GM06990 (cell line): ENCODE results near the gene ZNF415.

Experiments used
- DNase-seq: peaks from one replicate; pipeline ENCODE4 v3.0.0-alpha.2; 2011; ENCODE audit not compliant: insufficient read length; ENCODE audit errors: extremely low read depth
- H3K27me3 ChIP-seq: replicated peaks from 2 replicates; pipeline ENCODE4 v1.6.0; 2011; ENCODE audit warnings: low read length; ENCODE audit not compliant: control insufficient read depth, insufficient read depth
- H3K36me3 ChIP-seq: 2 replicates; pipeline ENCODE4 v1.5.1; 2011; ENCODE audit warnings: low read length; ENCODE audit not compliant: control insufficient read depth, insufficient read depth
- H3K4me3 ChIP-seq: replicated peaks from 2 replicates; pipeline ENCODE4 v1.5.1; 2011; ENCODE audit warnings: low read depth, mild to moderate bottlenecking, control low read depth, low read length
- TF ChIP-seq, protein P1 (sequence below): IDR thresholded peaks from 2 replicates; pipeline ENCODE4 v1.5.1; 2011; ENCODE audit warnings: low read length, control low read depth, mild to moderate bottlenecking, inconsistent platforms; ENCODE audit not compliant: insufficient read depth, poor library complexity, severe bottlenecking

ZNF415 gene

DNA sequence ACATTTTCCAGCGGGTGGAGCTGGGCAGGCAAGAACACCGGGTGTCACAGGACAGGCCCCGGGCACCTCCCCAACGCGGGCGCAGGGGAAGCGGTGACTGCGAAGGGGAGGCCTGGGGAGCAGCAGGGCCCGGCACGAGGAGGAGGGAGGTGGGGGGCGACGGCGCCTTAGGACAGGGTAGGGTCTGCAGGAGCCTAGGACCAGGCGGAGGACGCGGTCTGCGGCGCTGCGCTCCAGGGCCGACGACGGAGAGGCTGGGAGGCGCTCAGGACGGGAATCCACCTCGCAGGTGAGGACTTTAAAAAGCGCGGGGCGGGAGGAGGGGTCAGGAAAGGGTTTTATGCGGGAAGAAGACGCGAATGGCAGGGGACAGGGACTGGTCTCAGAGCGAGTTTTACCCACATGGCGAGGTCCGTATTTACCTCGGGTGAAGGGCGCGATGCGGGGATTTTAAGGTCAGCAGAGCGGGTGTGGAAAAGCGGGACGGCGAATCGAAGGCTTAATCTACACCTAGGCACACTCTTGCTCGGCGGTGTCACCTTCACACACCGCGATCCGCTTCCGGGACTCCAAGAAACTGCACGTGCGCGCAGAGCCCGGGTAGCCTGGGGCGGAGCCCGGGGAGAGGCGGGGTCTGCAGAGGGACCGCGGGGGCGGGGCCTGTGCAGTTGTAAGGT is 74.7 kb downstream of the ZNF415 start:
- Histone ChIP-seq H3K4me3 (no peak overlapping the region), H3K27me3 (no peaks in the 10 kb centered on the region), H3K36me3 (no peaks in the 10 kb centered on the region)
- DNase-seq, result no peak
- TF ChIP-seq, protein P1, sequence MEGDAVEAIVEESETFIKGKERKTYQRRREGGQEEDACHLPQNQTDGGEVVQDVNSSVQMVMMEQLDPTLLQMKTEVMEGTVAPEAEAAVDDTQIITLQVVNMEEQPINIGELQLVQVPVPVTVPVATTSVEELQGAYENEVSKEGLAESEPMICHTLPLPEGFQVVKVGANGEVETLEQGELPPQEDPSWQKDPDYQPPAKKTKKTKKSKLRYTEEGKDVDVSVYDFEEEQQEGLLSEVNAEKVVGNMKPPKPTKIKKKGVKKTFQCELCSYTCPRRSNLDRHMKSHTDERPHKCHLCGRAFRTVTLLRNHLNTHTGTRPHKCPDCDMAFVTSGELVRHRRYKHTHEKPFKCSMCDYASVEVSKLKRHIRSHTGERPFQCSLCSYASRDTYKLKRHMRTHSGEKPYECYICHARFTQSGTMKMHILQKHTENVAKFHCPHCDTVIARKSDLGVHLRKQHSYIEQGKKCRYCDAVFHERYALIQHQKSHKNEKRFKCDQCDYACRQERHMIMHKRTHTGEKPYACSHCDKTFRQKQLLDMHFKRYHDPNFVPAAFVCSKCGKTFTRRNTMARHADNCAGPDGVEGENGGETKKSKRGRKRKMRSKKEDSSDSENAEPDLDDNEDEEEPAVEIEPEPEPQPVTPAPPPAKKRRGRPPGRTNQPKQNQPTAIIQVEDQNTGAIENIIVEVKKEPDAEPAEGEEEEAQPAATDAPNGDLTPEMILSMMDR, result no peak
